Measurements from ENCODE around the gene APRT. TPM values are rescaled to one million over a fixed set of nuclear protein-coding genes. Genes with fewer than 3 reads are reported as not detected.

The APRT gene
- total RNA-seq, 2 experiments from 2014 or later, result 153 to 154 TPM

DNA sequence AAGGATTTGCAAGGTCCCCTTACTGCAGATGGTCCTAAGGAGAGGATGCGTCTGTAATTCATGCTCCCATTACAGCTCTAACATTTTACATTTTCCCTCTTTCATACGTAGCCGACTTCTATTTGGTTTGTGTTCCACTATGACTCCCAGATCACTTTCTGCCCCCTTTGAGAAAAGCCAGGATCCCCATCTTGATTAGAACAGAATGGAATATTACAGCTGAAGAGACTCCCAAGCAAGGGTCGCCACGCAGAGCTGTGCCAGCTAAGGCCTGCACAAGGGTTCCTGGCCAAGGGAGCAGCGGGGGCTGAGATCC lies 11.5 kb downstream of the APRT start:
- H3K36me3 Mint-ChIP-seq (ENCODE audit: low read depth), result no peaks in the 10 kb centered on the region
- H3K36me3 ChIP-seq (ENCODE audit: insufficient read depth, low read length), result no peaks in the 10 kb centered on the region
- TF ChIP-seq CTCF (IDR thresholded peaks at IDR 0.05), result no peak
- no peaks in the 10 kb centered on the region for H3K9me3 ChIP-seq (ENCODE audit: control insufficient read depth in 1 of 2, insufficient read depth in 1 of 2, low read length in 2 of 2)
- H3K4me3 ChIP-seq (ENCODE audit: low read length), result no peak overlapping the region
- intact Hi-C loops (cut with DNase I, micrococcal nuclease), result no loop called here
- peak overlapping the region; percentile 47 for H3K4me3 Mint-ChIP-seq
- peak overlapping the region; percentile 86 for H3K27ac Mint-ChIP-seq
- DNase-seq (no peak), ATAC-seq (ENCODE audit: poor library complexity) (no peak)
- H3K27me3 Mint-ChIP-seq, result no peaks in the 10 kb centered on the region
- H3K4me1 Mint-ChIP-seq (ENCODE audit: low read depth), result peaks cover 35% of the 10 kb centered on the region
- no peak overlapping the region for H3K27ac ChIP-seq (ENCODE audit: low read depth in 1 of 2, low read length in 2 of 2)
- no peaks in the 10 kb centered on the region for H3K9me3 Mint-ChIP-seq
- peaks cover 53% of the 10 kb centered on the region for H3K4me1 ChIP-seq (ENCODE audit: insufficient read depth, low read length)
- CTCF ChIA-PET, result interaction anchor here (2.0 kb wide), 1 partner anchor 63 kb away, joined by 7 read pairs; no protein-coding TSS in a partner anchor
- POLR2A ChIA-PET, result interaction anchor here (0.8 to 1.6 kb wide), 5 partner anchors 12 to 98 kb away, joined by 3 to 4 read pairs (median 4); no protein-coding TSS in a partner anchor
- no peaks in the 10 kb centered on the region for H3K27me3 ChIP-seq (ENCODE audit: control insufficient read depth in 1 of 2, insufficient read depth in 2 of 2, low read length in 2 of 2)

GRCh38 chr16:88799569-88800276 lies 12.0 kb downstream of the APRT start:
- CTCF ChIA-PET, result interaction anchor here (2.0 kb wide), 1 partner anchor 62 kb away, joined by 7 read pairs; no protein-coding TSS in a partner anchor
- ATAC-seq (ENCODE audit: poor library complexity) (no peak), DNase-seq (peak in 6 of 14 experiments; percentile 32 to 61 (median 46))
- no peaks in the 10 kb centered on the region for H3K9me3 ChIP-seq (ENCODE audit: control insufficient read depth in 1 of 2, insufficient read depth in 1 of 2, low read length in 2 of 2)
- POLR2A ChIA-PET, result interaction anchor here (0.8 to 1.6 kb wide), 6 partner anchors 13 to 97 kb away, joined by 3 to 4 read pairs (median 4); no protein-coding TSS in a partner anchor
- no peak for TF ChIP-seq CTCF (IDR thresholded peaks at IDR 0.05)
- no peaks in the 10 kb centered on the region for H3K27me3 ChIP-seq (ENCODE audit: control insufficient read depth in 1 of 2, insufficient read depth in 2 of 2, low read length in 2 of 2)
- Mint-ChIP-seq H3K4me1 (ENCODE audit: low read depth) (peaks cover 41% of the 10 kb centered on the region), H3K9me3 (no peaks in the 10 kb centered on the region), H3K36me3 (ENCODE audit: low read depth) (no peaks in the 10 kb centered on the region), H3K27ac (peak overlapping the region; percentile 86), H3K27me3 (no peaks in the 10 kb centered on the region), H3K4me3 (peak overlapping the region; percentile 47)
- intact Hi-C loops (cut with DNase I, micrococcal nuclease), result no loop called here
- H3K4me3 ChIP-seq (ENCODE audit: low read length), result no peak overlapping the region
- peaks cover 53% of the 10 kb centered on the region for H3K4me1 ChIP-seq (ENCODE audit: insufficient read depth, low read length)
- H3K36me3 ChIP-seq (ENCODE audit: insufficient read depth, low read length), result no peaks in the 10 kb centered on the region
- H3K27ac ChIP-seq (ENCODE audit: low read depth in 1 of 2, low read length in 2 of 2), result no peak overlapping the region

GRCh38 chr16:88798772-88799455 lies 12.8 kb downstream of the APRT start:
- intact Hi-C loops (cut with DNase I, micrococcal nuclease), result no loop called here
- no peak for TF ChIP-seq CTCF (IDR thresholded peaks at IDR 0.05)
- H3K36me3 Mint-ChIP-seq (ENCODE audit: low read depth), result no peaks in the 10 kb centered on the region
- no peaks in the 10 kb centered on the region for H3K9me3 Mint-ChIP-seq
- no peaks in the 10 kb centered on the region for H3K36me3 ChIP-seq (ENCODE audit: insufficient read depth, low read length)
- H3K27ac ChIP-seq (ENCODE audit: low read depth in 1 of 2, low read length in 2 of 2), result no peak overlapping the region
- H3K4me3 ChIP-seq (ENCODE audit: low read length), result no peak overlapping the region
- CTCF ChIA-PET, result interaction anchor here (2.0 kb wide), 1 partner anchor 61 kb away, joined by 7 read pairs; no protein-coding TSS in a partner anchor
- H3K4me3 Mint-ChIP-seq, result no peak overlapping the region
- ATAC-seq (ENCODE audit: poor library complexity) (no peak), DNase-seq (no peak)
- no peaks in the 10 kb centered on the region for H3K27me3 Mint-ChIP-seq
- POLR2A ChIA-PET, result interaction anchor here (1.0 to 1.6 kb wide), 3 partner anchors 14 to 95 kb away, joined by 3 to 4 read pairs (median 4); no protein-coding TSS in a partner anchor
- H3K9me3 ChIP-seq (ENCODE audit: control insufficient read depth in 1 of 2, insufficient read depth in 1 of 2, low read length in 2 of 2), result no peaks in the 10 kb centered on the region
- H3K27me3 ChIP-seq (ENCODE audit: control insufficient read depth in 1 of 2, insufficient read depth in 2 of 2, low read length in 2 of 2), result no peaks in the 10 kb centered on the region
- peaks cover 38% of the 10 kb centered on the region for H3K4me1 Mint-ChIP-seq (ENCODE audit: low read depth)
- no peak overlapping the region for H3K27ac Mint-ChIP-seq
- peaks cover 53% of the 10 kb centered on the region for H3K4me1 ChIP-seq (ENCODE audit: insufficient read depth, low read length)
